SIG-M5 (cell line): ENCODE data around the gene TAAR9.

Experiments
- DNase-seq: peaks from one replicate; lab custom pipeline; 2025; lab: John Stamatoyannopoulos, UW

Gene TAAR9

DNA sequence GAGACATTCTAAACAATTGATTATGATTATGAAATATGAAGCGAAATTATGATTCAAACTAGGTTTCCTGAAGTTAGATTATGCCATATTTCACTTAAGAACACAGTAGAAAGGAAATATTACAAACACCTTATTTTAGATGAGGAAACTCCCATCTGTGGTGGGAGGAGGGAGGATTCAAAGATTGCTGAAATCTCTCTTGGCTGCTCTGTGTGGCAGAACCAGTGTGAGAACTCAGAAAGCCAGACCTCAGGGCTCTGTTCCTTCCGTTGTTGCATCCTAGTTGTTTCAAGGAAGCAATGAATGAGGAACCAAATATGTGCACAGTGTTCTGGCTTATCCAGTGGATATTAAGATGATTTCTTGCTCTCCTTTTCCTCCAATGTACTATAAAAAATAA, 49.3 kb downstream of the TAAR9 start:
- DNase-seq = no peak
